Parathyroid adenoma (tissue), 2 donors: ENCODE data around the gene C17orf107.
"Not testable (repeated sequence)": the region's sequence is repeated elsewhere in the genome, so short reads cannot be mapped to it uniquely, and the experiment has no call there.

ENCODE experiments used
- H2AFZ ChIP-seq: fragments of 300-600 bp; sonication (generic); one replicate; pipeline ENCODE4 v1.7.0; 2017; ENCODE audit warnings: antibody characterized with exemption, mild to moderate bottlenecking
- H3K27ac ChIP-seq: fragments of 300-600 bp; sonication (generic); one replicate; pipeline ENCODE4 v1.7.0; 2017
- H3K27me3 ChIP-seq: fragments of 300-600 bp; sonication (generic); one replicate; pipeline ENCODE4 v1.7.0; 2017; ENCODE audit warnings: low read length; ENCODE audit not compliant: control insufficient read depth, insufficient read depth
- H3K36me3 ChIP-seq: fragments of 300-600 bp; sonication (generic); one replicate; pipeline ENCODE4 v1.7.0; 2017; ENCODE audit warnings: low read length; ENCODE audit not compliant: control insufficient read depth, insufficient read depth
- H3K4me1 ChIP-seq: fragments of 300-600 bp; sonication (generic); one replicate; pipeline ENCODE4 v1.7.0; 2017; ENCODE audit warnings: control low read depth
- H3K4me2 ChIP-seq: fragments of 300-600 bp; sonication (generic); one replicate; pipeline ENCODE4 v1.7.0; 2017; ENCODE audit warnings: low read length
- H3K4me3 ChIP-seq: fragments of 300-600 bp; sonication (generic); one replicate; pipeline ENCODE4 v1.7.0; 2017; ENCODE audit warnings: low read depth, low read length
- H3K79me2 ChIP-seq: fragments of 300-600 bp; sonication (generic); one replicate; pipeline ENCODE4 v1.7.0; 2017; ENCODE audit warnings: control low read depth
- H3K9ac ChIP-seq: fragments of 300-600 bp; sonication (generic); one replicate; pipeline ENCODE4 v1.7.0; 2017; ENCODE audit warnings: mild to moderate bottlenecking
- H3K9me3 ChIP-seq: fragments of 300-600 bp; sonication (generic); one replicate; pipeline ENCODE4 v1.7.0; 2017; ENCODE audit warnings: low read length; ENCODE audit not compliant: control insufficient read depth
- TF ChIP-seq, protein P1 (sequence below): fragments of 300-600 bp; sonication (generic); IDR thresholded peaks from one replicate; pipeline ENCODE4 v1.7.0; 2017; ENCODE audit warnings: antibody characterized with exemption, mild to moderate bottlenecking
- donor health status: primary hyperparathyroidism.

The C17orf107 gene

DNA sequence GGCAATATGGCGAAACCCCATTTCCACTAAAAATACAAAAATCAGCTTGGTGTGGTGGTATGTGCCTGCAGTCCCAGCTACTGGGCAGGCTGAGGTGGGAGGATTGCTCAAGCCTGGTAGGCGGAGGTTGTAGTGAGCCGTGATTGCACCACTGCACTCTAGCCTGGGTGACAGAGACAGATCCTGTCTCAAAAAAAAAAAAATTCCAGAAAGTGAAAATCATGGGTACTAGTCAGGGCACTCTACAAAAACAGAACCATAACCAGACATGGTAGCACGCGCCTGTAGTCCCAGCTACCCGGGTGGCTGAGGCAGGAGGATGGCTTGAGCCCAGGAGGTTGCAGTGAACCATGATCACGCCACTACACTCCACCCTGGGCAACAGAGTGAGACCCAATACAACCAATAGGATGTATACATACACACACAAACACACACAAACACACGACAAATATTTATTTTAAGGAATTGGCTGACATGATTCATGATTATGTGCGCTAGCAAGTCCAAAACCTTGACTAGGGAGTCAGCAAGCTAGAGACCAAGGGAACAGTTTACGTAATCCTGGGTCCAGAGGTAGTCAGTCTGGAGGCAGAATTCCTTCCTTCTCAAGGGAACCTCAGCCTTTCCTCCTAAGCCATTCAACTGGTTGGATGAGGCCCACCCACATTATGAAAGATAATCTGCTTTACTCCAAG is 21.2 kb downstream of the C17orf107 start:
- Histone ChIP-seq H3K27ac (no peak overlapping the region), H2AFZ (no peak overlapping the region), H3K9ac (no peak overlapping the region), H3K9me3 (no peaks in the 10 kb centered on the region), H3K4me2 (no peak overlapping the region), H3K79me2 (no peaks in the 10 kb centered on the region), H3K36me3 (no peaks in the 10 kb centered on the region), H3K4me1 (no peaks in the 10 kb centered on the region), H3K4me3 (no peak overlapping the region), H3K27me3 (no peaks in the 10 kb centered on the region)
- TF ChIP-seq, protein P1, sequence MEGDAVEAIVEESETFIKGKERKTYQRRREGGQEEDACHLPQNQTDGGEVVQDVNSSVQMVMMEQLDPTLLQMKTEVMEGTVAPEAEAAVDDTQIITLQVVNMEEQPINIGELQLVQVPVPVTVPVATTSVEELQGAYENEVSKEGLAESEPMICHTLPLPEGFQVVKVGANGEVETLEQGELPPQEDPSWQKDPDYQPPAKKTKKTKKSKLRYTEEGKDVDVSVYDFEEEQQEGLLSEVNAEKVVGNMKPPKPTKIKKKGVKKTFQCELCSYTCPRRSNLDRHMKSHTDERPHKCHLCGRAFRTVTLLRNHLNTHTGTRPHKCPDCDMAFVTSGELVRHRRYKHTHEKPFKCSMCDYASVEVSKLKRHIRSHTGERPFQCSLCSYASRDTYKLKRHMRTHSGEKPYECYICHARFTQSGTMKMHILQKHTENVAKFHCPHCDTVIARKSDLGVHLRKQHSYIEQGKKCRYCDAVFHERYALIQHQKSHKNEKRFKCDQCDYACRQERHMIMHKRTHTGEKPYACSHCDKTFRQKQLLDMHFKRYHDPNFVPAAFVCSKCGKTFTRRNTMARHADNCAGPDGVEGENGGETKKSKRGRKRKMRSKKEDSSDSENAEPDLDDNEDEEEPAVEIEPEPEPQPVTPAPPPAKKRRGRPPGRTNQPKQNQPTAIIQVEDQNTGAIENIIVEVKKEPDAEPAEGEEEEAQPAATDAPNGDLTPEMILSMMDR = no peak

DNA sequence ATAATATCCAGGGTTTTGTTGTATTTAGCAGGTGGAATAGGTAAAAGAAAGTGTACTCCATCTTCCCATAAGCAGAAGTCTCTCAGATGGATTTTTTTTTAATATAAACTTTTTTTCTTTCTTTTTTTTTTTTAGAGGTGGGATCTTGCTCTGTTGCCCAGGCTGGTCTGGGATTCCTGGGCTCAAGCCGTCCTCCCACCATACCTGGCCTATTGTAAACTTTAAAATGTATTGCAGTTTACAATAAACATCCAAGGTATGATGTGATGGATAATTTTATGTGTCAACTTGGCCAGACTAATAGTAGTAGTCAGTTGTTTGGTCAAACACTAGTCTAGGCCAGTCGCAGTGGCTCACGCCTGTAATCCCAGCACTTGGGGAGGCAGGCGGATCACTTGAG is 22.0 kb downstream of the C17orf107 start:
- Histone ChIP-seq H3K79me2 (no peaks in the 10 kb centered on the region), H3K4me1 (no peaks in the 10 kb centered on the region), H3K9me3 (no peaks in the 10 kb centered on the region), H3K4me3 (no peak overlapping the region), H3K36me3 (no peaks in the 10 kb centered on the region), H3K27me3 (no peaks in the 10 kb centered on the region), H3K9ac (no peak overlapping the region), H3K27ac (no peak overlapping the region), H3K4me2 (no peak overlapping the region), H2AFZ (no peak overlapping the region)
- TF ChIP-seq, protein P1 = no peak

DNA sequence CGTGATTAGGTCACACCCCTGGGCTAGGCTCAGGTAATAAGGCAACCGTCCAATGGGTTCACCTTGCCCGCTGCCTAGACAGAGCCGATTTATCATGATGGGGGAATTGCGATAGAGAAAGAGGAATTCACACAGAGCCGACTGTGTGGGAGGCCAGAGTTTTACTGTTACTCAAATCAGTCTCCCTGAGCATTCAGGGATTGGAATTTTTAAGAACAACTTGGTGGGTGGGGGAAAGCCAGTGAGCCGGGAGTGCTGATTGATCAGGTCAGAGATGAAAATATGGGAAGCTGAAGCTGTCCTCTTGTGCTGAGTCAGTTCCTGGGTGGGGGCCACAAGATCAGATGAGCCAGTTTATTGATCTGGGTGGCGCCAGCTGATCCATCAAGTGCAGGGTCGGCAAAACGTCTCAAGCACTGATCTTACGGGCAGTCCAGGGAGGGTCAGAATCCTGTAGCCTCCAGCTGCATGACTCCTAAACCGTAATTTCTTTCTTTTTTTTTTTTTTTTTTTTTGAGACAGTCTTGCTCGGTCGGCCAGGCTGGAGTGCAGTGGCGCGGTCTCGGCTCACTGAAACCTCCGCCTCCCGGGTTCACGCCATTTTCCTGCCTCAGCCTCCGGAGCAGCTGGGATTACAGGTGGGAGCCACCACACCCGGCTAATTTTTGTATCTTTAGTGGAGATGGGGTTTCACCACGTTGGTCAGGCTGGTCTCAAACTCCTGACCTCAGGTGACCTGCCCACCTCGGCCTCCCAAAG is 27.4 kb downstream of the C17orf107 start:
- H3K4me3 ChIP-seq, H3K27ac ChIP-seq, H3K36me3 ChIP-seq: not testable (repeated sequence)

DNA sequence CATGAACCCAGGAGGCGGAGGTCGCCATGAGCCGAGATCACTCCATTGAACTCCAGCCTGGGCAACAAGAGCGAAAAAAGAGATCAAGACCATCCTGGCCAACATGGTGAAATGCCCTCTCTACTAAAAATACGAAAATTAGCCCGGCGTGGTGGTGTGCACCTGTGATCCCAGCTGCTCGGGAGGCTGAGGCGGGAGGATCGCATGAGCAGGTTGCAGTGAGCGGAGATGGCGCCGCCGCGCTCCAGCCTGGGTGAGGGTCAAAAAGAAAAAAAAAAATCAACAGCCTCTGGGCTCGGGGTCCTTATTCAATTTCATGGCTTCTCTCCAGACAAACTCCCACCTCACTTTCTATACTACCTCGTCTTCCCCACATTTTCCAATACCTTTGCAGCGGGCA is 29.5 kb downstream of the C17orf107 start:
- Histone ChIP-seq H3K27me3 (no peaks in the 10 kb centered on the region), H3K27ac (no peak overlapping the region)
- TF ChIP-seq, protein P1 = no peak

More for the DNA sequence above, 27.4 kb downstream of the C17orf107 start:
- not testable (repeated sequence) for H3K9ac ChIP-seq, H3K27me3 ChIP-seq, H2AFZ ChIP-seq, H3K4me2 ChIP-seq, H3K9me3 ChIP-seq, H3K4me1 ChIP-seq, H3K79me2 ChIP-seq

DNA sequence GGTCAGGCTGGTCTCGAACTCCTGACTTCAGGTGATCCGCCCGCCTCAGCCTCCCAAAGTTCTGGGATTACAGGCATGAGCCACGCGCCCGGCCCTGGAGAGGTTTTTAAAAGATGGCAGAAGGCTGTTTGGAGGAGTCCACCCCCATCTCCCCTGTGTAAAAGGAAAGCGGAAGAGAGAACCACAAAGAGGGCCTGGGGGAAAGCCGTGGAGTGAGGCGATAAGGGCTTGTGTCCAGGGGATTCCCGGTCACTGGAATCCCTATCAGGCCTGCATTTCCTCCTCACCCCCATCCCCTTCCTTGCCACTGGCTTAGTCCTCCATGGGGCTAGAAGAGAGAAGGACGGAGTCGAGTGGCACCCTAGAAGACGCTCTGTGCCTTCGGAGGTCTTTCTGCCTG is 32.6 kb downstream of the C17orf107 start, which contains the start of gene GP1BA:
Gene GP1BA, plus strand, starts transcription at position 315 of the 400 bp plus-strand sequence. CDS start 328 bp downstream, outside the sequence.
- Histone ChIP-seq H3K4me1 (no peaks in the 10 kb centered on the region), H3K27me3 (no peaks in the 10 kb centered on the region), H3K79me2 (no peaks in the 10 kb centered on the region), H3K9ac (no peak within 1 kb of the TSS), H3K9me3 (no peaks in the 10 kb centered on the region), H3K4me3 (no peak within 1 kb of the TSS), H3K36me3 (no peaks in the 10 kb centered on the region), H2AFZ (no peak within 1 kb of the TSS), H3K27ac (no peak within 1 kb of the TSS), H3K4me2 (no peak within 1 kb of the TSS)
- TF ChIP-seq, protein P1 = no peak

More for the DNA sequence above, 29.5 kb downstream of the C17orf107 start:
- no peaks in the 10 kb centered on the region for H3K36me3 ChIP-seq
- no peak overlapping the region for H3K4me3 ChIP-seq
- H3K9me3 ChIP-seq = no peaks in the 10 kb centered on the region
- no peak overlapping the region for H3K9ac ChIP-seq
- H3K4me2 ChIP-seq = no peak overlapping the region
- H2AFZ ChIP-seq = no peak overlapping the region
- H3K4me1 ChIP-seq = no peaks in the 10 kb centered on the region
- no peaks in the 10 kb centered on the region for H3K79me2 ChIP-seq
